GM21619 (cell line): ENCODE results near the gene HELQ.

Experiments
- ATAC-seq: cut with Tn5 transposase; IDR thresholded peaks from one replicate; pipeline ENCODE4 v1.9.1; 2021; ENCODE audit not compliant: unreplicated experiment

Gene HELQ

GRCh38 chr4:83371235-83371634 is 84.4 kb downstream of the HELQ start:
- ATAC-seq: no peak

- ATAC-seq: no peak
Measured at GRCh38 chr4:83370640-83370906, 85.0 kb downstream of the HELQ start.

- ATAC-seq: no peak
Measured at GRCh38 chr4:83369831-83370639, 85.6 kb downstream of the HELQ start.

GRCh38 chr4:83364312-83364711 is 91.3 kb downstream of the HELQ start:
- no peak for ATAC-seq

- no peak for ATAC-seq
Measured at GRCh38 chr4:83362492-83363329, 92.9 kb downstream of the HELQ start.

- no peak for ATAC-seq
Measured at GRCh38 chr4:83361416-83362103, 94.1 kb downstream of the HELQ start.

- no peak for ATAC-seq
Measured at GRCh38 chr4:83360018-83360417, 95.6 kb downstream of the HELQ start.

- no peak for ATAC-seq
Measured at GRCh38 chr4:83358410-83358809, 97.2 kb downstream of the HELQ start.
